ENCODE results near the gene NKX6-2.

- TF ChIP-seq CTCF (IDR thresholded peaks at IDR 0.05; ENCODE audit: low read depth, low read length, poor library complexity, severe bottlenecking) (no peak), EZH2phosphoT487 (IDR thresholded peaks at IDR 0.05; ENCODE audit: borderline replicate concordance, low read length) (no peak)
Observed at GRCh38 chr10:132766291-132766690, 19.7 kb downstream of the NKX6-2 start.

Data from DOHH2 (cell line).